GM12865 (cell line): ENCODE measurements around the gene MTA1.

ENCODE experiments used
- DNase-seq: peaks from one replicate; pipeline ENCODE4 v3.0.0; 2010; ENCODE audit warnings: low read depth
- H3K4me3 ChIP-seq: 2 replicates; pipeline ENCODE4 v1.5.1; 2011; ENCODE audit warnings: mild to moderate bottlenecking, low read depth, low read length, control low read depth
- TF ChIP-seq, protein P1 (sequence below): IDR thresholded peaks from 2 replicates; pipeline ENCODE4 v1.5.1; 2011; ENCODE audit warnings: low read length, control low read depth, low read depth, inconsistent platforms; ENCODE audit not compliant: insufficient read depth; ENCODE audit errors: missing control alignments

Gene MTA1

DNA sequence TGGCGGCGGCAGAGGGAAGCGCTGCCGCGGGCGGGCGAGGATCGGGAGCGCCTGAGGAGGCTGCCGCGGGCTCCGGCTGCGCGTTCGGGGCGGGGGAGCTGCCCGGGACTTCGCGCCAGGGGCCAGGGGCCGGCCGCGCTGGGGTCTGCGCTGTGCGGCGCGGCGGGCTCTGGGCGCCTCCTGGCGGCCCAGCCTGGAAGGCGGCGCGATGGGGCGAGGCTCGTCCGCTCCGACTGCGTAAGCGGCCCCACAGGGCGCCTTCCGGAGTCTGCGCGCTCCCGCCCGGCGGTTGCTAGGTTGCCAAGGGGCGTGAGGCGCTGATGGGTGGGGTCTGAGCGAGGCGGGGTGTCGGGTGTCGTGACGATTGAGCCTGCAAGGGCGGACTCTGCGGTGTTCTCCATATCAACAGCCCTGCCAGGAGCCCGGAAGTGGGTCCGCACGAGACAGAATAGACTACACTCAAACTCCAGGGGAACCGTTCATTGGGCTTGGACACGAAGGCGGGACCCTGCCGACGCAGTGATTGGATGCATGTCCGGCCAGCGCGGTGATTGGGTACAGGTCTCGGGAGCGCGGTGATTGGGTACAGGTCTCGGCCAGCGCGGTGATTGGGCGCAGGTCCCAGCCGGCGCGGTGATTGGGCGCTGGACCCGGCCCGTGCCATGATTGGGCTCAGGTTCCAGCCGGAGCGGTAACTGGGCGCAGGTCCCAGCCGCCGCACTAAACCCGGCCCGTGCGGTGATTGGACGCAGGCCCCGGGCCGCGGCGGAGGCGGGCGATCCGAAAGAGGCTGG, 71.1 kb downstream of the MTA1 start, which contains the start of gene TEDC1:
Gene TEDC1 (plus strand): TSS at position 675 of the 794 bp plus-strand sequence. CDS start 130 bp downstream, outside the sequence.
- TF ChIP-seq, protein P1, sequence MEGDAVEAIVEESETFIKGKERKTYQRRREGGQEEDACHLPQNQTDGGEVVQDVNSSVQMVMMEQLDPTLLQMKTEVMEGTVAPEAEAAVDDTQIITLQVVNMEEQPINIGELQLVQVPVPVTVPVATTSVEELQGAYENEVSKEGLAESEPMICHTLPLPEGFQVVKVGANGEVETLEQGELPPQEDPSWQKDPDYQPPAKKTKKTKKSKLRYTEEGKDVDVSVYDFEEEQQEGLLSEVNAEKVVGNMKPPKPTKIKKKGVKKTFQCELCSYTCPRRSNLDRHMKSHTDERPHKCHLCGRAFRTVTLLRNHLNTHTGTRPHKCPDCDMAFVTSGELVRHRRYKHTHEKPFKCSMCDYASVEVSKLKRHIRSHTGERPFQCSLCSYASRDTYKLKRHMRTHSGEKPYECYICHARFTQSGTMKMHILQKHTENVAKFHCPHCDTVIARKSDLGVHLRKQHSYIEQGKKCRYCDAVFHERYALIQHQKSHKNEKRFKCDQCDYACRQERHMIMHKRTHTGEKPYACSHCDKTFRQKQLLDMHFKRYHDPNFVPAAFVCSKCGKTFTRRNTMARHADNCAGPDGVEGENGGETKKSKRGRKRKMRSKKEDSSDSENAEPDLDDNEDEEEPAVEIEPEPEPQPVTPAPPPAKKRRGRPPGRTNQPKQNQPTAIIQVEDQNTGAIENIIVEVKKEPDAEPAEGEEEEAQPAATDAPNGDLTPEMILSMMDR: peak; percentile 87
- peak within 1 kb of the TSS; percentile 88 for H3K4me3 ChIP-seq
- DNase-seq: peak; percentile 100

DNA sequence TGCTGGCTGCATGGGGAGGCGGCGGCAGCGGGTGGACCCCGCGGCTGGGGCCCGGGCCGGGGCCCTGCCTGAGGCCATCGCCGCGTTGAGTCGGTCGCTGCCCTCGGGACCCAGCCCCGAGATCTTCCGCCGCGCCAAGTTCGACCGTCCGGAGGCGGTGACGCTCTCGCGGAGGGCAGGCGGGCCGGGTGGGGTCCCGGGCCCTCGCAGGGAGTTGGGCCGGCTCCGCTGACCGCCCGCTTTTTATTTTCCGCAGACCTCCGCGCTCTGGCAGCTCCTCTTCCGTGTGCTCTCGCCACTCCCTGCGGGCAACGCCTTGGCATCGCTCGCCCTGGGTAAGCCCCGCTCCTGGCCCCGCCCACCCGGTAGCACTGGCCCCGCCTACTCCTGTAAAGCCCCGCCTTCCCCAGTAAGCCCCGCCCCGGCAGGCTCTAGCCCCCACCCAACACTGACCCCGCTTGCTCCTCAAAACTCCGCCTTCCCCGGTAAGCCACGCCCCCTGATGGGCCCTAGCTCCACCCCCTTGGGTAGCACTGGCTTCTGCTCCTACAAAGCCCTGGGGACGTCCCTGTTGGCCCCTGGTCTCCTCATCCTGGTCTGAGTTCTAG, 71.8 kb downstream of the MTA1 start:
- DNase-seq: peak; percentile 91
- TF ChIP-seq, protein P1: no peak
- peak overlapping the region; percentile 75 for H3K4me3 ChIP-seq

DNA sequence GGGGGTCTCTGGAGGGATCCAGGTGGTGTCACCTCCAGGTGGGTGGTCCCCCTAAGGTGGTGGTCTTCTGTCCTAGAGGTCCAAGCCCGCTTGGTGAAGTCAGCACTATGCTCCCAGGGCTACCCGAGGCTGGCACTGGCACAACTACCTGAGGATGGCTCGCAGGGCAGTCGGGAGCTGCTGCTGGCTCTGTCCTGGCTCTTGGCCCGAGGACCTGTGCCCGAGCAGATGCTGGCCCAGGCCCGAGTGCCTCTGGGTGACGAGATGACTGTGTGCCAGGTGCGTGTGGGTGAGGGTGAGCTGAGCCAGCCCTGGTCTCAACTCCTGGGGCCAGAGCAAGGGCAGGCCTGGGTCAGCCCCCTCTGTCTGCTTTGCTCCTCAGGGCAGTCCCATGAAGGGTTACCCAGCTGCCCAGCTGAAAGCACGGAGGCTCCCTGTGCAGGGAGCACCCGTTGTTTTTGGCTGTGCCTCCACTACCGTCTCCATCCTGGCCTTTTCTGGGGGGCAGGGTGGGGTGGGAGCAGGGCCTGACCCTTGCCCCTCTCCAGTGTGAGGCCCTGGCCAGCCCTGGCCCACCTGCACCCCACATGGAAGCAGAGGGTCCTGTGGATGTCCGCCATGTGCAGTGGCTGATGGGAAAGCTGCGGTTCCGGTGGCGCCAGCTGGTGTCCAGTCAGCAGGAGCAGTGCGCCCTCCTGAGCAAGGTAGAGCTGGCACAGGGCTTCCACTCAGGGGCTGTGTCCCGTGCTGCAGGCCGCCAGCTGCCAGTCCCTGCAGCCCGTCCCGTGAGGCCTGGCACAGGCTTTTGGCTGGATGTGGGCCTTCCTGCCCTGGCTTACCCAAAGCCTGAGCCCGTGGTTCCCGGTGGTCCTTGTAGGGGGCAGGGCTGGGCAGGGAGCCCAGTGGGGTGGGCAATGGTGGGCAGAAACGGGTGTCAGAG, 72.7 kb downstream of the MTA1 start:
- no peak for DNase-seq
- peak overlapping the region; percentile 75 for H3K4me3 ChIP-seq
- TF ChIP-seq, protein P1: no peak

DNA sequence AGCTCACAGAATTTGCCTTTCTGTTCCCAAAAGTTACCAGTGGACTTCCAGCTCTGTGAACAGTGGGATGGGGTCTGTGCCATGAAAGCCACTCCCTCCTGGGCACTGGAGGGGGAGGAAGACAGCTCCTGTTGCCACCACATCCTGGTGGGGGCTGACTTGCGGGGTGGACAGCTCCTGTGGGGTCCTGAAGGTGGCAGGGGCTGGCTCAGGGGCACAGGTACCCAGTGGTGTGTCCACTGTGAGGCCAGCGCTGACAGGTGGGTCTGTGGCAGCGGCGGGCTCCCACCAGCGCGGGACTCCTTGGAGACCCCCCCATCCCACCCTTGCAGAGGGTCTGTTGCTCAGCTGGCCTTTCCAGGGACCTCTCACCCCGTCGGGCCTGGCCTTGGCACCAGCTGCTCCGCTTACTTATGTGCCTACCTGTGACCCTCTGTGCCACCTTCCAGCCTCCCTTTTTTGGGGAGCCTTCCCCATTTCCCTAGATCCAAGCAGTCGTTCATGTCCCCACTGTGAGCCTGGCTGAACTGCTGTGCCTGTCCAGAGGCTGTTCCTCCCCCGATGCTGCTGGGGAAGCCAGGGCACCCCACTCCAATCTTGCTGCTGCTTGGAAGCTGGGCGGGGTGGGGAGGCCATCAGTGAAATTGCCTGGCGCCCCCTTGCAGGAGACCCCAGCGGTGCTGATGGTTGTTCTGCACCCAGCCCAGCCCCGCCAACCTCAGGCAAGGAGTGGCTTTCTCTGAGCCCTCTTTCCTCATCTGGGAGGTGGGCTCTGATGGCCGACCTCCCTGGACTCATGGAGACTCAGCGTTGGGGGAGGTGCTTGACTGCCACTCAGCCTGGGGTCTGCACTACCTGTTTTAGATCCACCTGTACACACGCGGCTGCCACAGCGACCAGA, 73.6 kb downstream of the MTA1 start:
- no peak overlapping the region for H3K4me3 ChIP-seq
- DNase-seq: peak; percentile 10
- TF ChIP-seq, protein P1: no peak

DNA sequence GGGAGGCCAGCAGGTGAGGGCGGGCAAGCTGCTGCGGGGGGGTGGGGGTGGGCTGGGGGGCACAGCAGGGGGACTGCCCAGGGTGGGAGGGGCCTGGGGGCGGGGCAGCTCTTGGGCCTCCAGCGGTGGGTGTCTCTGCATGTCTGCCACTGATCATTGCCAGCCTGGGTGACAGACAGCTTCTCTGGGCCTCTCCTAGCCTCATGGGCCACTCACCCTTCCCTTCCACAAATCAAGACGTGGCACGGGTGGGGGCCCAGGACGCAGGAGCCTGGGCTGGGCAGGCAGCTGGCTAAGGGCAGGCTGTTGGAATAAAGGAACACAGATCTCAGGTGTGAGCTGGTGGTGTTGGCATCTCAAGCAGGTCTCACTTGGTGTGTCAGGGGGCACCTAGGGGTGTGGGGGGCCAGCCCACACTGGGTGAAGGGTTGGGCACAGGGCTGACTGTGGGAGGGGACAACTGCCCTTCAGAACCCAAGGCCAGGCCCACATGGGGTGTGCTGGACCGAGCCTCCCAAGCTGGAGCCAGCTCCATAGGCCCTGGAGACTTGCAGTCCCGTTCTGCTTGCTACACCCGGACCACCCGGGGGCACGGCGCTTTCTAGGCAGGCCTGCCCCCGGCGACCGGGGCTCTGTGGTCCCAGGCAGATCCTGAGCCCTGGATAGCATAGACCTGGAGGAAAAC, 74.4 kb downstream of the MTA1 start:
- DNase-seq: peak; percentile 5
- TF ChIP-seq, protein P1: no peak
- H3K4me3 ChIP-seq: no peak overlapping the region

DNA sequence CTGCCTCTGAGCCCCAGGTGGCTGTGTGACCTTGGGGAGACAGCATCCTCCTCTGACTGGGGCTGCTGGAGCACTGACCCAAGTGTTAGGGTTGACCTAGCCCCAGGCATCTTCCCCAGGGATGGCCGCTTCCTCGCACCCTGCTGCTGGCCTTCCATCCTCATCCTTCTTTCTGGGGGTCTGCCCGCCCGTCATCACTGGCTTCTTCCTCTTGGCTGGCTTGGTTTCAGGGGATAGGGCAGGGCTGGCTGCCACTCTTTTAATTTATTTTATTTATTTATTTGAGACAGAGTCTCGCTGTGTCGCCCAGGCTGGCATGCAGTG, 74.9 kb downstream of the MTA1 start:
- H3K4me3 ChIP-seq: no peak overlapping the region
- TF ChIP-seq, protein P1: no peak
- DNase-seq: no peak
